ENCODE measurements around the gene SCAF11.

The SCAF11 gene

DNA sequence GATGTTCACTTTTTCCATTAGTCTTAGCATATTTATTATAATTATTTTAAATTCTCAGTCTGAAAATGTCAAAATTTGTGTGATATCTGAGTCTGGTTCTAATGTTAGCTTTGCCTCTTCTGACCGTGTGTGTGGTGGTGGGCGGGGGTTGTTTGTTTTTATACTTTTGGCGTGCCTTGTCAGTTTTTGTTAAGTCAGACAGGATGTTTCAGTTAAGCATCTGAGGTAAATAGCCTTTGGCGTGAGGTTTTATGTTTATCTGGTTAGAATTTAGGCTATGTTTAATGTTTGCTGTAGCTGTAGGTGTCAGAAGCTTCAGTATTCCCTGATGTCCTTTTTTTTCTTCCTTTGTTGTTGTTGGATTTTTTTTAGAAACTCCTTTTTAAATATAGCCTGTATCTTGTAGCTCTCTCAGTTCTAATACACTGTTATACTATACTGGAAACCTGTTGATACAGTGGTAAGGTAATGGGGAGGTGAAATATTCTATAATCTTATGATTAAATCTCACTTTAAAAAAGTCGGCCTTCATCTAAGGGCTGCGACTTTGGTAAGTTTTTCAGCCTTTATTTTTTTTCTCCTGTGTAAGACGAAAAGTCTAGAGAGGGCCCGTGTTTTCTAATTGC is 111.6 kb downstream of the SCAF11 start:
- no peaks in the 10 kb centered on the region for H3K27me3 ChIP-seq (ENCODE audit: control insufficient read depth, insufficient read depth, low read length)
- no peak overlapping the region for H3K4me3 ChIP-seq (ENCODE audit: low read length)
- peaks cover 25% of the 10 kb centered on the region for H3K36me3 ChIP-seq (ENCODE audit: control insufficient read depth, low read depth, low read length)
- H3K4me1 ChIP-seq (ENCODE audit: control insufficient read depth, low read depth, low read length) = no peaks in the 10 kb centered on the region
- H3K9me3 ChIP-seq (ENCODE audit: control insufficient read depth, low read depth, low read length) = no peaks in the 10 kb centered on the region
- no peak overlapping the region for H3K27ac ChIP-seq (ENCODE audit: low read length)
- H3K9ac ChIP-seq (ENCODE audit: low read length) = no peak overlapping the region

DNA sequence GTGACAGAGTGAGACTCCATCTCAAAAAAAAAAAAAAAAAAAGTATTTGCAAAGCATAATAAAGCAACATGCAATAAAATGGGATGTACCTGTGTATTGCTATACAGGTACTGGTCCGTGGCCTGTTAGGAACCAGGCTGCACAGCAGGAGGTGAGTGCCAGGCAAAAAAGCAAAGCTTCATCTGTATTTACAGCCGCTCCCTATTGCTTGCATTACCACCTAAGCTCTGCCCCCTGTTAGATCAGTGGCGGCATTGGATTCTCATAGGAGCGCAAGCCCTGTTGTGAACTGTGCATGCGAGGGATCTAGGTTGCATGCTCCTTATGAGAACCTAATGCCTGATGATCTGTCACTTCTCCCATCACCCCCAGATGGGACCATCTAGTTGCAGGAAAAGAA is 113.3 kb downstream of the SCAF11 start:
- Histone ChIP-seq H3K36me3 (ENCODE audit: control insufficient read depth, low read depth, low read length) (peaks cover 37% of the 10 kb centered on the region), H3K4me1 (ENCODE audit: control insufficient read depth, low read depth, low read length) (no peaks in the 10 kb centered on the region), H3K9me3 (ENCODE audit: control insufficient read depth, low read depth, low read length) (no peaks in the 10 kb centered on the region)

GRCh38 chr12:45872446-45872845 is 117.9 kb downstream of the SCAF11 start:
- Histone ChIP-seq H3K4me3 (ENCODE audit: low read length) (no peak overlapping the region), H3K9me3 (ENCODE audit: control insufficient read depth, low read depth, low read length) (no peaks in the 10 kb centered on the region), H3K27ac (ENCODE audit: low read length) (no peak overlapping the region), H3K4me1 (ENCODE audit: control insufficient read depth, low read depth, low read length) (no peaks in the 10 kb centered on the region), H3K27me3 (ENCODE audit: control insufficient read depth, insufficient read depth, low read length) (no peaks in the 10 kb centered on the region), H3K36me3 (ENCODE audit: control insufficient read depth, low read depth, low read length) (peaks cover 32% of the 10 kb centered on the region), H3K9ac (ENCODE audit: low read length) (no peak overlapping the region)

More for the DNA sequence above, 113.3 kb downstream of the SCAF11 start:
- Histone ChIP-seq H3K4me3 (ENCODE audit: low read length) (no peak overlapping the region), H3K27me3 (ENCODE audit: control insufficient read depth, insufficient read depth, low read length) (no peaks in the 10 kb centered on the region), H3K9ac (ENCODE audit: low read length) (no peak overlapping the region), H3K27ac (ENCODE audit: low read length) (no peak overlapping the region)
